ENCODE measurements around the gene CACNA1C.

DNA sequence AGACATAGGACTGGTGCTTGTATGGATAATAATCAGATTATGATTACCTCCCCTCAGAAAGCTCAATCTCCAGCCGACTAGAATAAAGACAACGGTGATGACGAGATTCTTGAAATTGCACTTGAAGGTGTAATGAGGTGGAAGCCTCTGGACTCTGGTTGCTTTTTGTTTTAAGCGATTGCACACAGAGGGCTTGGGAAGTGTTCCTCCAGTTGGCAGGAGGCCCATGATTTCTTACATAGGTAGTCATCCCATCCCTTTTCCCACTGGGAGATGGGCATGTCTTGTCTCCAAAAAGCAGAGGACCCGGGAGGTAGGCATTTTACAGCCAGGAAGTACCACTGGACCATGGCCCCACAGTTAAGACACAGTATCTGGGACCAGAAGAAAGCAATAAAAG, 576.3 kb downstream of the CACNA1C start:
- TF ChIP-seq, protein P1, sequence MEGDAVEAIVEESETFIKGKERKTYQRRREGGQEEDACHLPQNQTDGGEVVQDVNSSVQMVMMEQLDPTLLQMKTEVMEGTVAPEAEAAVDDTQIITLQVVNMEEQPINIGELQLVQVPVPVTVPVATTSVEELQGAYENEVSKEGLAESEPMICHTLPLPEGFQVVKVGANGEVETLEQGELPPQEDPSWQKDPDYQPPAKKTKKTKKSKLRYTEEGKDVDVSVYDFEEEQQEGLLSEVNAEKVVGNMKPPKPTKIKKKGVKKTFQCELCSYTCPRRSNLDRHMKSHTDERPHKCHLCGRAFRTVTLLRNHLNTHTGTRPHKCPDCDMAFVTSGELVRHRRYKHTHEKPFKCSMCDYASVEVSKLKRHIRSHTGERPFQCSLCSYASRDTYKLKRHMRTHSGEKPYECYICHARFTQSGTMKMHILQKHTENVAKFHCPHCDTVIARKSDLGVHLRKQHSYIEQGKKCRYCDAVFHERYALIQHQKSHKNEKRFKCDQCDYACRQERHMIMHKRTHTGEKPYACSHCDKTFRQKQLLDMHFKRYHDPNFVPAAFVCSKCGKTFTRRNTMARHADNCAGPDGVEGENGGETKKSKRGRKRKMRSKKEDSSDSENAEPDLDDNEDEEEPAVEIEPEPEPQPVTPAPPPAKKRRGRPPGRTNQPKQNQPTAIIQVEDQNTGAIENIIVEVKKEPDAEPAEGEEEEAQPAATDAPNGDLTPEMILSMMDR (IDR thresholded peaks at IDR 0.05) = no peak
- TF ChIP-seq POLR2A (IDR thresholded peaks at IDR 0.05) = no peak

Data from tibial nerve (tissue), 3 donors.